HepG2 (cell line): ENCODE data around the gene VSIG8.

Experiments
- ARNT ChIP-seq: fragments of 450-650 bp; IDR thresholded peaks from 2 replicates; pipeline ENCODE4 v1.6.1; 2017
- BCL3 ChIP-seq: sonication (generic); formaldehyde crosslinking; IDR thresholded peaks from 2 replicates; pipeline ENCODE4 v1.5.1; 2020; ENCODE audit warnings: mild to moderate bottlenecking, missing genetic modification reagents, moderate library complexity
- CBX5 ChIP-seq: sonication (generic); formaldehyde crosslinking; IDR thresholded peaks from 2 replicates; pipeline ENCODE4 v1.4.0; 2020; ENCODE audit warnings: missing genetic modification reagents, borderline replicate concordance
- CTCF ChIP-seq: sonication (generic); formaldehyde crosslinking; IDR thresholded peaks from 2 replicates; pipeline ENCODE4 v1.5.0; 2020; ENCODE audit warnings: mild to moderate bottlenecking, missing genetic modification reagents, moderate library complexity
- DPF2 ChIP-seq: sonication (generic); formaldehyde crosslinking; IDR thresholded peaks from 2 replicates; pipeline ENCODE4 v1.4.0; 2020; ENCODE audit warnings: mild to moderate bottlenecking, low read depth, missing genetic modification reagents, borderline replicate concordance
- MYC ChIP-seq: sonication (generic); formaldehyde crosslinking; IDR thresholded peaks from 2 replicates; pipeline ENCODE4 v1.9.0; 2021; ENCODE audit warnings: missing genetic modification reagents, borderline replicate concordance
- NFE2L2 ChIP-seq: fragments of 150-350 bp; IDR thresholded peaks from 2 replicates; pipeline ENCODE4 v1.6.1; 2014; ENCODE audit warnings: low read length
- POLR2A ChIP-seq, 2 experiments: IDR thresholded peaks; 2 replicates each; pipeline ENCODE4 v1.6.1; 2011; ENCODE audit warnings: low read depth in 2 of 2, low read length in 2 of 2, mild to moderate bottlenecking in 1 of 2, moderate library complexity in 1 of 2; ENCODE audit not compliant: insufficient read depth in 1 of 2
- SUZ12 ChIP-seq: fragments of 150-350 bp; IDR thresholded peaks from 2 replicates; pipeline ENCODE4 v1.6.1; 2014; ENCODE audit warnings: low read depth, low read length
- THAP8 ChIP-seq: sonication (generic); formaldehyde crosslinking; IDR thresholded peaks from 2 replicates; pipeline ENCODE4 v1.5.1; 2020; ENCODE audit warnings: missing genetic modification reagents, mild to moderate bottlenecking, borderline replicate concordance
- ZNF136 ChIP-seq: sonication (generic); formaldehyde crosslinking; IDR thresholded peaks from 2 replicates; pipeline ENCODE4 v1.8.1; 2022; ENCODE audit warnings: low read depth, mild to moderate bottlenecking, moderate library complexity, missing genetic modification reagents
- ZNF674 ChIP-seq: sonication (generic); formaldehyde crosslinking; IDR thresholded peaks from 2 replicates; pipeline ENCODE4 v1.5.0; 2020; ENCODE audit warnings: low read depth, mild to moderate bottlenecking, missing genetic modification reagents
- ZSCAN20 ChIP-seq: sonication (generic); formaldehyde crosslinking; IDR thresholded peaks from 2 replicates; pipeline ENCODE4 v1.4.0; 2020; ENCODE audit warnings: missing genetic modification reagents, mild to moderate bottlenecking, borderline replicate concordance
- TF ChIP-seq, protein P1 (sequence below): sonication (generic); formaldehyde crosslinking; IDR thresholded peaks from 2 replicates; pipeline ENCODE4 v1.8.1; 2023; ENCODE audit warnings: mild to moderate bottlenecking, missing genetic modification reagents, borderline replicate concordance

DNA sequence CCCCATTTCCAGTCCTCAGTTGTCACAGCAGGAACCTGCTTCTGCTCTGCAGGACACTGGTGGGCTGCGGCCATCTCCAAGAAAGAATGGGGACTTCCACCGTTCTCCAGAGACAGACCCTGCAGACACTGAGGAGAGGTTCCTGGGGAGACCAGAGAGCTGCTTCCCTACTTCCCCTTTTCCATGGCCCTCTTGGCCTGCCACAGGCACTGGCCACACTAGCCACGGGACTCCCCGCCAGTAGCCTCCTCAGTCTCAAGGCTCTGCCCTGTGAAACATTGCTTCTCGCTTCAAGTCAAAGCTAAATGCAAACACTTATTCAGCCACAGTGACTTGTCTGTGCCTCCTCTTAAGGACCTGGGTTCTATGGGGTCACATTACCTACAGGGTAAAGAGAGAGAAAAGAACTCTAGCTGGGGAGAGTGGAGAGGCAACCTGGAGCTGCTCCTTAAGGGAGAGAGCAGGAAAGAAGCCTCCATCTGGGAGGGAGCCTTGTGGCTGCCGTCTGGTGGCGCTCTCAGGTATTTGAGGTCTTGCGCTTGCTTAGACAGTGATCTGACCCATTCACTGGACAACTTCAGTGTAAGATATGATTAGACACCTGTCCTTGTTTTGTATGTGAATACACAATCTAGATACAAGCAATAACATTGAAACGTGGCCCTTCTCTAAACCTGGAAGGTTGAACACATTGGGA, 41.1 kb downstream of the VSIG8 start:
- TF ChIP-seq NFE2L2 (no peak), ZNF136 (CRISPR knock-in tag) (no peak), SUZ12 (no peak), CBX5 (CRISPR knock-in tag) (no peak), CTCF (CRISPR knock-in tag) (no peak), ARNT (no peak), MYC (CRISPR knock-in tag) (no peak), ZSCAN20 (CRISPR knock-in tag) (no peak), POLR2A (IDR thresholded peaks at IDR 0.05; ENCODE audit: insufficient read depth in 1 of 2, low read depth in 2 of 2, low read length in 2 of 2) (no peak), ZNF674 (CRISPR knock-in tag) (no peak), BCL3 (CRISPR knock-in tag) (no peak), DPF2 (CRISPR knock-in tag) (no peak), THAP8 (CRISPR knock-in tag) (no peak)
- TF ChIP-seq, protein P1, sequence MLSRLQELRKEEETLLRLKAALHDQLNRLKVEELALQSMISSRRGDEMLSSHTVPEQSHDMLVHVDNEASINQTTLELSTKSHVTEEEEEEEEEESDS (CRISPR knock-in tag), result no peak
